Activated CD4-positive, alpha-beta memory T cell treated with anti-CD3 and anti-CD28 coated beads, Interleukin-2, amount 10 ng/mL, durations not matched to agents 7 days and 5 days (primary cell): ENCODE results near the gene EIF2B4. TPM values are rescaled to one million over a fixed set of nuclear protein-coding genes. Genes with fewer than 3 reads are reported as not detected.
"Not testable (repeated sequence)": the region's sequence is repeated elsewhere in the genome, so short reads cannot be mapped to it uniquely, and the experiment has no call there.

ENCODE experiments used
- CTCF ChIA-PET: fragments of 350-600 bp; sonication (Branson Sonifier 250); formaldehyde crosslinking; loops from one replicate; lab custom pipeline; 2021; ENCODE audit warnings: antibody characterized with exemption, inconsistent platforms; lab: Charles Lee
- POLR2A ChIA-PET: fragments of 350-600 bp; sonication (Branson Sonifier 250); formaldehyde crosslinking; loops from one replicate; lab custom pipeline; 2021; ENCODE audit warnings: antibody characterized with exemption; lab: Charles Lee
- DNase-seq: peaks from one replicate; pipeline ENCODE4 v3.0.0-alpha.2; 2020
- H3K27ac Mint-ChIP-seq: one replicate; pipeline ENCODE4 v1.8.0; 2021; ENCODE audit warnings: mild to moderate bottlenecking, mixed read lengths
- H3K27me3 Mint-ChIP-seq: one replicate; pipeline ENCODE4 v1.8.0; 2021; ENCODE audit warnings: mixed read lengths
- H3K36me3 Mint-ChIP-seq: one replicate; pipeline ENCODE4 v1.8.0; 2021; ENCODE audit warnings: low read depth, mixed read lengths
- H3K4me1 Mint-ChIP-seq: one replicate; pipeline ENCODE4 v1.8.0; 2021; ENCODE audit warnings: mixed read lengths
- H3K4me3 Mint-ChIP-seq: one replicate; pipeline ENCODE4 v1.8.0; 2021; ENCODE audit warnings: mild to moderate bottlenecking, mixed read lengths
- H3K9me3 Mint-ChIP-seq: one replicate; pipeline ENCODE4 v1.8.0; 2021; ENCODE audit warnings: mixed read lengths
- total RNA-seq, 2 experiments: library from RNA; stranded (reverse); gene quantifications; one replicate each; pipeline ENCODE4 v1.2.3, GENCODE V29; 2021

EIF2B4 gene
- total RNA-seq, 2 experiments from 2014 or later, result 34.1 to 36.9 TPM

- peak; percentile 91 for DNase-seq
- Mint-ChIP-seq H3K4me3 (peak within 1 kb of the TSS; percentile 97), H3K36me3 (peaks cover 26% of the 10 kb centered on the region), H3K4me1 (peaks cover 22% of the 10 kb centered on the region), H3K27ac (peak within 1 kb of the TSS; percentile 79), H3K9me3 (no peaks in the 10 kb centered on the region), H3K27me3 (no peaks in the 10 kb centered on the region)
- ChIA-PET CTCF (interaction anchor here (0.9 to 3.0 kb wide), 8 partner anchors 20 to 360 kb away, joined by 3 to 19 read pairs (median 4); partner anchors contain the start of gene TRIM54), POLR2A (interaction anchor here (0.8 to 3.4 kb wide), 25 partner anchors 8 to 536 kb away, joined by 3 to 22 read pairs (median 5); partner anchors contain the start of genes AGBL5, GTF3C2, OST4 and PPM1G)
These were observed 47.2 kb downstream of the EIF2B4 start, which contains the start of gene MPV17 for GRCh38 chr2:27322766-27323595. TSS of gene MPV17 (minus strand) at chr2:27323097. CDS start at chr2:27322517, 580 bp downstream.

GRCh38 chr2:27322301-27322765 lies 47.8 kb downstream of the EIF2B4 start:
- CTCF ChIA-PET, result interaction anchor here (0.9 to 3.0 kb wide), 7 partner anchors 10 to 361 kb away, joined by 3 to 19 read pairs (median 3); partner anchors contain the start of gene TRIM54
- POLR2A ChIA-PET, result interaction anchor here (0.8 to 3.4 kb wide), 22 partner anchors 8 to 341 kb away, joined by 3 to 22 read pairs (median 6); partner anchors contain the start of genes AGBL5, GTF3C2, OST4 and PPM1G
- H3K36me3 Mint-ChIP-seq, result peaks cover 23% of the 10 kb centered on the region
- H3K4me3 Mint-ChIP-seq, result peak overlapping the region; percentile 97
- H3K4me1 Mint-ChIP-seq, result peaks cover 22% of the 10 kb centered on the region
- H3K27me3 Mint-ChIP-seq, result no peaks in the 10 kb centered on the region
- peak overlapping the region; percentile 79 for H3K27ac Mint-ChIP-seq
- no peaks in the 10 kb centered on the region for H3K9me3 Mint-ChIP-seq
- DNase-seq, result peak; percentile 31

- Mint-ChIP-seq H3K4me1 (peaks cover 22% of the 10 kb centered on the region), H3K27me3 (no peaks in the 10 kb centered on the region), H3K27ac (no peak overlapping the region), H3K4me3 (no peak overlapping the region), H3K9me3 (no peaks in the 10 kb centered on the region), H3K36me3 (peaks cover 11% of the 10 kb centered on the region)
- ChIA-PET POLR2A (interaction anchor here (3.1 to 3.4 kb wide), 2 partner anchors 35 to 58 kb away, joined by 17 to 22 read pairs; partner anchors contain the start of genes GTF3C2 and ZNF513), CTCF (interaction anchor here (1.6 to 5.1 kb wide), 3 partner anchors 9 to 49 kb away, joined by 3 to 27 read pairs (median 3); partner anchors contain the start of genes EIF2B4 and SNX17)
- no peak for DNase-seq
These were observed 49.1 kb downstream of the EIF2B4 start for GRCh38 chr2:27320958-27321543.

GRCh38 chr2:27319839-27320238 lies 50.3 kb downstream of the EIF2B4 start:
- H3K4me3 Mint-ChIP-seq, H3K36me3 Mint-ChIP-seq, DNase-seq, H3K9me3 Mint-ChIP-seq, H3K27me3 Mint-ChIP-seq, H3K27ac Mint-ChIP-seq: not testable (repeated sequence)
- POLR2A ChIA-PET, result interaction anchor here (1.1 kb wide), 1 partner anchor 27 kb away, joined by 3 read pairs; no protein-coding TSS in a partner anchor
- CTCF ChIA-PET, result interaction anchor here (0.5 to 5.1 kb wide), 3 partner anchors 17 to 69 kb away, joined by 3 to 27 read pairs (median 4); partner anchors contain the start of genes EIF2B4 and SNX17
- H3K4me1 Mint-ChIP-seq, result peaks cover 22% of the 10 kb centered on the region

GRCh38 chr2:27316655-27317412 lies 53.3 kb downstream of the EIF2B4 start:
- CTCF ChIA-PET, result interaction anchor here (1.1 to 5.1 kb wide), 2 partner anchors 14 to 37 kb away, joined by 3 to 27 read pairs; no protein-coding TSS in a partner anchor
- H3K36me3 Mint-ChIP-seq, result peaks cover 9% of the 10 kb centered on the region
- POLR2A ChIA-PET, result no interaction called here
- H3K27me3 Mint-ChIP-seq, result no peaks in the 10 kb centered on the region
- no peak overlapping the region for H3K27ac Mint-ChIP-seq
- no peaks in the 10 kb centered on the region for H3K9me3 Mint-ChIP-seq
- no peak for DNase-seq
- peaks cover 7% of the 10 kb centered on the region for H3K4me1 Mint-ChIP-seq
- no peak overlapping the region for H3K4me3 Mint-ChIP-seq

- Mint-ChIP-seq H3K27me3 (no peaks in the 10 kb centered on the region), H3K4me3 (no peak overlapping the region), H3K27ac (no peak overlapping the region), H3K9me3 (no peaks in the 10 kb centered on the region), H3K36me3 (peaks cover 20% of the 10 kb centered on the region), H3K4me1 (no peaks in the 10 kb centered on the region)
- no peak for DNase-seq
- ChIA-PET CTCF (interaction anchor here (0.9 kb wide), 1 partner anchor 173 kb away, joined by 3 read pairs; no protein-coding TSS in a partner anchor), POLR2A (interaction anchor here (1.2 to 2.2 kb wide), 2 partner anchors 8 to 51 kb away, joined by 3 to 10 read pairs; partner anchors contain the start of gene MPV17)
These were observed 55.0 kb downstream of the EIF2B4 start for GRCh38 chr2:27315122-27315521.

- no peaks in the 10 kb centered on the region for H3K4me1 Mint-ChIP-seq
- peaks cover 22% of the 10 kb centered on the region for H3K36me3 Mint-ChIP-seq
- no peak overlapping the region for H3K4me3 Mint-ChIP-seq
- POLR2A ChIA-PET, result interaction anchor here (1.2 to 2.2 kb wide), 2 partner anchors 8 to 50 kb away, joined by 3 to 10 read pairs; partner anchors contain the start of gene MPV17
- CTCF ChIA-PET, result interaction anchor here (0.8 to 4.4 kb wide), 4 partner anchors 12 to 173 kb away, joined by 3 to 16 read pairs (median 4); no protein-coding TSS in a partner anchor
- H3K27ac Mint-ChIP-seq, result no peak overlapping the region
- DNase-seq, result no peak
- no peaks in the 10 kb centered on the region for H3K27me3 Mint-ChIP-seq
- no peaks in the 10 kb centered on the region for H3K9me3 Mint-ChIP-seq
These were observed 55.4 kb downstream of the EIF2B4 start for GRCh38 chr2:27314709-27315108.

Other genes starting within 250 kb of the EIF2B4 start
- under 1 TPM; 0.13 to 0.20 TPM for gene ABHD1, start 246.5 kb downstream of the EIF2B4 start, total RNA-seq
- 10 to 100 TPM; 67.4 to 72.7 TPM for gene PREB, start 235.7 kb downstream of the EIF2B4 start, total RNA-seq
- not detected for gene PRR30, start 230.9 kb downstream of the EIF2B4 start, total RNA-seq
- gene TCF23, start 221.3 kb downstream of the EIF2B4 start, total RNA-seq, result not detected
- gene ATRAID, start 158.3 kb downstream of the EIF2B4 start, total RNA-seq, result 10 to 100 TPM; 94.9 to 97.8 TPM
- 10 to 100 TPM; 20.8 to 23.6 TPM for gene SLC5A6, start 158.1 kb downstream of the EIF2B4 start, total RNA-seq
- 10 to 100 TPM; 39.7 TPM for gene CAD, start 153.0 kb downstream of the EIF2B4 start, total RNA-seq
- under 1 TPM; 0.45 TPM for gene SLC30A3, start 107.3 kb downstream of the EIF2B4 start, total RNA-seq
- gene DNAJC5G, start 94.9 kb downstream of the EIF2B4 start, total RNA-seq, result not detected
- gene TRIM54, start 87.9 kb downstream of the EIF2B4 start, total RNA-seq, result under 1 TPM in 1 of 2 experiments, not detected in 1; 0.13 TPM
- gene UCN, start 61.9 kb downstream of the EIF2B4 start, total RNA-seq, result 1 to 10 TPM; 2.2 to 3.0 TPM
- 10 to 100 TPM; 83.3 to 83.9 TPM for gene MPV17, start 47.2 kb downstream of the EIF2B4 start, total RNA-seq
- 10 to 100 TPM; 49.0 to 49.1 TPM for gene GTF3C2, start 13.6 kb downstream of the EIF2B4 start, total RNA-seq
- gene SNX17, start 278 bp upstream of the EIF2B4 start, total RNA-seq, result 100 to 1,000 TPM; 116 to 123 TPM
- 10 to 100 TPM; 15.6 to 16.7 TPM for gene ZNF513, start 10.4 kb upstream of the EIF2B4 start, total RNA-seq
- 100 to 1,000 TPM; 119 to 122 TPM for gene PPM1G, start 39.3 kb upstream of the EIF2B4 start, total RNA-seq
- 100 to 1,000 TPM; 103 to 104 TPM for gene NRBP1, start 58.3 kb upstream of the EIF2B4 start, total RNA-seq
- 10 to 100 TPM in 1 of 2 experiments, 1 to 10 TPM in 1; 7.5 to 10.1 TPM for gene KRTCAP3, start 72.0 kb upstream of the EIF2B4 start, total RNA-seq
- gene IFT172, start 119.4 kb upstream of the EIF2B4 start, total RNA-seq, result 1 to 10 TPM; 7.9 to 9.9 TPM
- gene FNDC4, start 124.9 kb upstream of the EIF2B4 start, total RNA-seq, result not detected
- not detected for gene GCKR, start 126.5 kb upstream of the EIF2B4 start, total RNA-seq
- gene ZNF512, start 212.7 kb upstream of the EIF2B4 start, total RNA-seq, result 10 to 100 TPM; 31.4 to 34.0 TPM